NCI-H460 (cell line): Measurements from ENCODE around the gene EDIL3. TPM values are rescaled to one million over a fixed set of nuclear protein-coding genes. Genes with fewer than 3 reads are reported as not detected.

Experiments used
- DNase-seq: peaks from one replicate; pipeline ENCODE4 v3.0.0-alpha.2; 2016; ENCODE audit warnings: low read depth; ENCODE audit errors: extremely low read depth
- polyA plus RNA-seq: library from polyadenylated mRNA; depleted of rRNA; stranded (reverse); fragments of >200 nt; gene quantifications from 2 replicates; pipeline ENCODE4 v1.2.3, GENCODE V29; 2014; cell fraction: nucleus; rRNA removed
- total RNA-seq: library from RNA; depleted of rRNA; stranded (reverse); fragments of >200 nt; shearing (Covaris generic); gene quantifications from 2 replicates; pipeline ENCODE4 v1.2.3, GENCODE V29; 2014; rRNA removed

Gene EDIL3
- total RNA-seq: 33.7 and 39.4 TPM in 2 replicates
- 8.1 and 21.3 TPM in 2 replicates for polyA plus RNA-seq

- DNase-seq: no peak
Measured at GRCh38 chr5:84384604-84385575, at the start of gene EDIL3. Gene EDIL3 (minus strand): TSS chr5:84384880. CDS start chr5:84384374, 506 bp downstream.

- no peak for DNase-seq
Measured at GRCh38 chr5:84433461-84433860, 48.8 kb upstream of the EDIL3 start.

GRCh38 chr5:84430863-84431663 lies 46.4 kb upstream of the EDIL3 start:
- no peak for DNase-seq

- no peak for DNase-seq
Measured at GRCh38 chr5:84430079-84430478, 45.4 kb upstream of the EDIL3 start.

- DNase-seq: no peak
Measured at GRCh38 chr5:84425365-84425881, 40.7 kb upstream of the EDIL3 start.

- DNase-seq: no peak
Measured at GRCh38 chr5:84419742-84420141, 35.1 kb upstream of the EDIL3 start.

- DNase-seq: no peak
Measured at GRCh38 chr5:84411832-84412605, 27.3 kb upstream of the EDIL3 start.

- DNase-seq: no peak
Measured at GRCh38 chr5:84406111-84406510, 21.4 kb upstream of the EDIL3 start.

- DNase-seq: no peak
Measured at GRCh38 chr5:84403773-84404172, 19.1 kb upstream of the EDIL3 start.

GRCh38 chr5:84397385-84397784 lies 12.7 kb upstream of the EDIL3 start:
- DNase-seq: no peak

GRCh38 chr5:84393969-84394368 lies 9.3 kb upstream of the EDIL3 start:
- DNase-seq: peak; percentile 54

- DNase-seq: no peak
Measured at GRCh38 chr5:84392836-84393235, 8.2 kb upstream of the EDIL3 start.

GRCh38 chr5:84385705-84386104 lies 1.0 kb upstream of the EDIL3 start:
- DNase-seq: no peak

- DNase-seq: no peak
Measured at GRCh38 chr5:84383816-84384603, 670 bp downstream of the EDIL3 start.

- no peak for DNase-seq
Measured at GRCh38 chr5:84383296-84383815, 1.3 kb downstream of the EDIL3 start.

- peak; percentile 41 for DNase-seq
Measured at GRCh38 chr5:84382363-84383295, 2.1 kb downstream of the EDIL3 start.

GRCh38 chr5:84381502-84382362 lies 2.9 kb downstream of the EDIL3 start:
- peak; percentile 36 for DNase-seq
